IMR-90 (cell line): ENCODE data around the gene FCGR2B.
A peak's percentile ranks its signal among the peaks of the same experiment; 100 is the strongest.

Experiments
- BHLHE40 ChIP-seq: fragments of 150-350 bp; IDR thresholded peaks from 2 replicates; pipeline ENCODE4 v1.6.1; 2016; ENCODE audit warnings: mild to moderate bottlenecking, low read depth, low read length
- CHD1 ChIP-seq: IDR thresholded peaks from 2 replicates; pipeline ENCODE4 v1.6.1; 2012; ENCODE audit warnings: low read depth, low read length, improper control_type of control experiment
- CTCF ChIP-seq: conservative IDR thresholded peaks from 2 replicates; pipeline ENCODE4 v1.5.1; 2012; ENCODE audit warnings: mild to moderate bottlenecking, low read depth, low read length, improper control_type of control experiment
- ELK1 ChIP-seq: fragments of 150-350 bp; IDR thresholded peaks from 2 replicates; pipeline ENCODE4 v1.6.1; 2016; ENCODE audit warnings: low read depth, mild to moderate bottlenecking, low read length, moderate library complexity, borderline replicate concordance
- MAFK ChIP-seq: IDR thresholded peaks from 2 replicates; pipeline ENCODE4 v1.6.1; 2012; ENCODE audit warnings: low read depth, low read length, improper control_type of control experiment
- POLR2A ChIP-seq: IDR thresholded peaks from 2 replicates; pipeline ENCODE4 v1.6.1; 2012; ENCODE audit warnings: mild to moderate bottlenecking, low read depth, low read length
- RCOR1 ChIP-seq: IDR thresholded peaks from 2 replicates; pipeline ENCODE4 v1.6.1; 2012; ENCODE audit warnings: mild to moderate bottlenecking, low read length, improper control_type of control experiment; ENCODE audit not compliant: insufficient replicate concordance
- RFX5 ChIP-seq: IDR thresholded peaks from 2 replicates; pipeline ENCODE4 v1.8.0; 2012; ENCODE audit warnings: low read depth, mild to moderate bottlenecking, low read length, moderate library complexity

- TF ChIP-seq POLR2A (no peak), RFX5 (no peak), ELK1 (no peak), CTCF (no peak), BHLHE40 (peak; percentile 39; the same call in 1 of the 2 replicates), CHD1 (no peak), MAFK (no peak), RCOR1 (no peak)
Measured at GRCh38 chr1:161721738-161722343, 58.9 kb downstream of the FCGR2B start.
